ENCODE data around the gene SH3GL1. TPM values are rescaled to one million over a fixed set of nuclear protein-coding genes. Genes with fewer than 3 reads are reported as not detected.

SH3GL1 gene
- polyA plus RNA-seq, 3 donors, result 14.0 to 33.9 (median 15.0) TPM

DNA sequence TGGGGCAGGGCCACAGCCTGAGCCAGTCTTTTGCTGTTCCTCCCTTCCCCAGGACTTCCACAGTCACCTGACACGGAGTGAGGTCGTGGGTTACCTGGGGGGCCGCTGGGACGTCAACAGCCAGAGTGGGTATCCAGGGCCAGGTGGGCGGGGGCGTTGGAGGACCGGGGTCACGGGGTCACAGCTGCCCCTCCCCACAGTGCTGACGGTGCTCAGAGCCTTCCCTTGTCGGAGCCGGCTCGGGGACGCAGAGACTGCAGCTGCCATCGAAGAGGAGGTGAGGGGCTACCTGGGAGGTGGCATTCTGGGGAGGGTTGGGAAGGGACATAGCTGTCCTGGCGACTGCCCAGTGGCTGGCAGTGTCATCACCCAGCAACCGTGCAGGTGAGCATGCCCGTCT lies 45.5 kb downstream of the SH3GL1 start:
- intact Hi-C loops (cut with micrococcal nuclease), result loop anchor here (5.0 kb wide), 2 partner anchors 88 to 108 kb away; partner anchors contain the start of gene YJU2 (in 1 of the 2)
- Mint-ChIP-seq H3K36me3 (peaks cover 21 to 63% of the 10 kb centered on the region in 2 donors), H3K4me3 (no peak overlapping the region), H3K4me1 (peaks cover 1% of the 10 kb centered on the region), H3K27ac (no peak overlapping the region), H3K27me3 (ENCODE audit: low read depth in 3 of 3) (peaks cover 0 to 3% (median 0%) of the 10 kb centered on the region in 3 donors), H3K9me3 (no peaks in the 10 kb centered on the region)
- Histone ChIP-seq H4K20me1 (ENCODE audit: insufficient read depth, low read length) (peaks cover 21% of the 10 kb centered on the region), H3K27me3 (ENCODE audit: control insufficient read depth in 2 of 2, insufficient read depth in 2 of 2, low read length in 2 of 2) (no peaks in the 10 kb centered on the region), H3K36me3 (replicated peaks in 1 of 2; ENCODE audit: control insufficient read depth in 1 of 2, insufficient read depth in 2 of 2, low read length in 2 of 2) (peaks cover 28 to 62% of the 10 kb centered on the region in 2 donors), H3K4me1 (ENCODE audit: control insufficient read depth in 1 of 2, insufficient read depth in 2 of 2, low read length in 2 of 2) (no peaks in the 10 kb centered on the region), H3K4me3 (replicated peaks in 1 of 3; ENCODE audit: low read depth in 2 of 3, low read length in 3 of 3) (no peak overlapping the region), H3K27ac (ENCODE audit: low read depth in 1 of 2, low read length in 2 of 2) (no peak overlapping the region), H2AFZ (ENCODE audit: insufficient read depth, low read depth, low read length, poor library complexity, severe bottlenecking) (no peak overlapping the region), H3K4me2 (replicated peaks; ENCODE audit: extremely low read depth, low read length, poor library complexity, severe bottlenecking) (no peak overlapping the region), H3K9ac (ENCODE audit: insufficient read depth, low read length, poor library complexity, severe bottlenecking) (no peak overlapping the region), H3K9me3 (replicated peaks in 1 of 2; ENCODE audit: control insufficient read depth in 1 of 2, insufficient read depth in 1 of 2, low read length in 2 of 2) (no peaks in the 10 kb centered on the region), H3K79me2 (ENCODE audit: insufficient read depth, low read length) (no peaks in the 10 kb centered on the region)
- TF ChIP-seq, protein P1, sequence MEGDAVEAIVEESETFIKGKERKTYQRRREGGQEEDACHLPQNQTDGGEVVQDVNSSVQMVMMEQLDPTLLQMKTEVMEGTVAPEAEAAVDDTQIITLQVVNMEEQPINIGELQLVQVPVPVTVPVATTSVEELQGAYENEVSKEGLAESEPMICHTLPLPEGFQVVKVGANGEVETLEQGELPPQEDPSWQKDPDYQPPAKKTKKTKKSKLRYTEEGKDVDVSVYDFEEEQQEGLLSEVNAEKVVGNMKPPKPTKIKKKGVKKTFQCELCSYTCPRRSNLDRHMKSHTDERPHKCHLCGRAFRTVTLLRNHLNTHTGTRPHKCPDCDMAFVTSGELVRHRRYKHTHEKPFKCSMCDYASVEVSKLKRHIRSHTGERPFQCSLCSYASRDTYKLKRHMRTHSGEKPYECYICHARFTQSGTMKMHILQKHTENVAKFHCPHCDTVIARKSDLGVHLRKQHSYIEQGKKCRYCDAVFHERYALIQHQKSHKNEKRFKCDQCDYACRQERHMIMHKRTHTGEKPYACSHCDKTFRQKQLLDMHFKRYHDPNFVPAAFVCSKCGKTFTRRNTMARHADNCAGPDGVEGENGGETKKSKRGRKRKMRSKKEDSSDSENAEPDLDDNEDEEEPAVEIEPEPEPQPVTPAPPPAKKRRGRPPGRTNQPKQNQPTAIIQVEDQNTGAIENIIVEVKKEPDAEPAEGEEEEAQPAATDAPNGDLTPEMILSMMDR (IDR thresholded peaks at IDR 0.05), result no peak
- 96% methylated on average over 14 of the region's 17 CpGs for WGBS (ENCODE audit: insufficient coverage)
- DNase-seq, result no peak

DNA sequence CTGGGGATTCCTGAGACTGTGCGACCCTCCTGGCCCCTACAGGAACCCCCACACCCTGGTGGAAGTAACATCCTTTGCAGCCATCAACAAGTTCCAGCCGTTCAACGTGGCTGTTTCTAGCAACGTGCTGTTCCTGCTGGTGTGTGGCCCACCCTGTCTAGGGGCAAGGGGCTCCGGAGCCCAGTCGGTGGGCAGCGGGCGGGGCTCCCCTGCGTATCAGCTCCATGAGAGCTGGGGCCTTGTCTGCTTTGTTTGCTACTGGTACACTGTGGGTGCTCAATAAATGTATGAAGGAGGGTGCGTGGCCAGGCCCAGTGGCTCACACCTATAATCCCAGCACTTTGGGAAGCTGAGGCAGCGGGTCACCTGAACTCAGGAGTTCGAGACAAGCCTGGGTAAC lies 46.1 kb downstream of the SH3GL1 start:
- Histone ChIP-seq H4K20me1 (ENCODE audit: insufficient read depth, low read length) (peaks cover 15% of the 10 kb centered on the region), H3K4me2 (replicated peaks; ENCODE audit: extremely low read depth, low read length, poor library complexity, severe bottlenecking) (no peak overlapping the region), H3K36me3 (replicated peaks in 1 of 2; ENCODE audit: control insufficient read depth in 1 of 2, insufficient read depth in 2 of 2, low read length in 2 of 2) (peaks cover 21 to 61% of the 10 kb centered on the region in 2 donors), H2AFZ (ENCODE audit: insufficient read depth, low read depth, low read length, poor library complexity, severe bottlenecking) (no peak overlapping the region), H3K9me3 (replicated peaks in 1 of 2; ENCODE audit: control insufficient read depth in 1 of 2, insufficient read depth in 1 of 2, low read length in 2 of 2) (no peaks in the 10 kb centered on the region), H3K79me2 (ENCODE audit: insufficient read depth, low read length) (no peaks in the 10 kb centered on the region), H3K27ac (ENCODE audit: low read depth in 1 of 2, low read length in 2 of 2) (no peak overlapping the region), H3K4me3 (replicated peaks in 1 of 3; ENCODE audit: low read depth in 2 of 3, low read length in 3 of 3) (no peak overlapping the region), H3K9ac (ENCODE audit: insufficient read depth, low read length, poor library complexity, severe bottlenecking) (no peak overlapping the region), H3K27me3 (ENCODE audit: control insufficient read depth in 2 of 2, insufficient read depth in 2 of 2, low read length in 2 of 2) (no peaks in the 10 kb centered on the region), H3K4me1 (ENCODE audit: control insufficient read depth in 1 of 2, insufficient read depth in 2 of 2, low read length in 2 of 2) (no peaks in the 10 kb centered on the region)
- DNase-seq, result no peak
- TF ChIP-seq, protein P1 (IDR thresholded peaks at IDR 0.05), result no peak
- intact Hi-C loops (cut with micrococcal nuclease), result loop anchor here (5.0 kb wide), 2 partner anchors 87 to 107 kb away; partner anchors contain the start of gene YJU2 (in 1 of the 2)
- Mint-ChIP-seq H3K36me3 (peaks cover 22 to 62% of the 10 kb centered on the region in 2 donors), H3K4me3 (no peak overlapping the region), H3K27ac (no peak overlapping the region), H3K27me3 (ENCODE audit: low read depth in 3 of 3) (peaks cover 0 to 3% (median 0%) of the 10 kb centered on the region in 3 donors), H3K4me1 (peaks cover 1% of the 10 kb centered on the region), H3K9me3 (no peaks in the 10 kb centered on the region)
- 95% methylated on average over 9 of the region's 12 CpGs for WGBS (ENCODE audit: insufficient coverage)
